Measurements from ENCODE around the gene DCUN1D2.
"Not testable (repeated sequence)": the region's sequence is repeated elsewhere in the genome, so short reads cannot be mapped to it uniquely, and the experiment has no call there.

DCUN1D2 gene

DNA sequence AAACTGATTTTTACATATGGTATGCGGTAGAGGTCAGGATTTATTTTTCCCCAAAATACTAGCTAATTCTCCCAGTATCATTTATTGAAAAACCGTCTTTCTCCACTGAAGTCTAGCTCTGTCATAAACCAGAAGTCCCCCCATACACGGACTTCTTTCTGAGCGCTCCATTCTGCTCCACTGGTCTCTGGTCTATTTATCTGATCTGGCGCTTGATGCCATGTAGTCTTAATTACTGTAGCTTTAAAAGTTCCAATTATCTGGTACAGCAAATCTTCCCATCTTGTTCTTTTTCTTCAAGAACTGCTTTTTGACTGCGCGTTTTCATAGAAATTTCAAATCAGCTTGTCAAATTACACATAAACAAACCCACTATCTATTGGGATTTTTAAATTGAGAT lies 13.7 kb downstream of the DCUN1D2 start:
- no peak for TF ChIP-seq CTCF (IDR thresholded peaks at IDR 0.05; ENCODE audit: insufficient read depth, low read length, missing control alignments)
- H3K4me3 ChIP-seq (ENCODE audit: low read depth, low read length): no peak overlapping the region
- ChIA-PET POLR2A (interaction anchor here (1.6 kb wide), 1 partner anchor 14 kb away, joined by 3 read pairs; the partner anchor contains the start of gene DCUN1D2), CTCF (interaction anchor here (1.0 kb wide), 1 partner anchor 12 kb away, joined by 3 read pairs; no protein-coding TSS in a partner anchor)
- no peak for DNase-seq (ENCODE audit: low read depth, low spot score)

DNA sequence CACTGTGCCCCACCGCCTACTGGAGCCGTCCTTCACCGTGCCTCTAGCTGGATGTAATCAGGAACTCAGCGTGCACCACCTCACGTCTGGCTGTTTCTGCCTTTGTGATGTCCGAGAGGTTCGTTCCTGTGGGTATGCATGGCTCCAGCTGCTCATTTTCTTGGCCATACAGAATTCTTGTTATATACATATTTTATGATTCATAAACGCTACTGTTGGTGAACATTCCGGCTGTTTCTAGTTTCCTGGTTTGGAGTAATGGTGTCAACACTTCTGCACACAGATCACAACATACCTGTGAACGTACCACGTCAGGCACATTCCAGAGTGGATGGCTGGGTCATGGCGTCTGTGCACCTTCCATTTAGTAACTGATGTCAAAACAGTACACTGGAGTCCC lies 14.6 kb downstream of the DCUN1D2 start:
- no peak for TF ChIP-seq CTCF (IDR thresholded peaks at IDR 0.05; ENCODE audit: insufficient read depth, low read length, missing control alignments)
- POLR2A ChIA-PET: no interaction called here
- CTCF ChIA-PET: no interaction called here
- no peak overlapping the region for H3K4me3 ChIP-seq (ENCODE audit: low read depth, low read length)
- DNase-seq (ENCODE audit: low read depth, low spot score): no peak

GRCh38 chr13:113475280-113475679 lies 15.2 kb downstream of the DCUN1D2 start:
- no peak for DNase-seq (ENCODE audit: low read depth, low spot score)
- no peak overlapping the region for H3K4me3 ChIP-seq (ENCODE audit: low read depth, low read length)
- no peak for TF ChIP-seq CTCF (IDR thresholded peaks at IDR 0.05; ENCODE audit: insufficient read depth, low read length, missing control alignments)
- CTCF ChIA-PET: interaction anchor here (1.0 kb wide), 1 partner anchor 13 kb away, joined by 3 read pairs; no protein-coding TSS in a partner anchor
- POLR2A ChIA-PET: no interaction called here

DNA sequence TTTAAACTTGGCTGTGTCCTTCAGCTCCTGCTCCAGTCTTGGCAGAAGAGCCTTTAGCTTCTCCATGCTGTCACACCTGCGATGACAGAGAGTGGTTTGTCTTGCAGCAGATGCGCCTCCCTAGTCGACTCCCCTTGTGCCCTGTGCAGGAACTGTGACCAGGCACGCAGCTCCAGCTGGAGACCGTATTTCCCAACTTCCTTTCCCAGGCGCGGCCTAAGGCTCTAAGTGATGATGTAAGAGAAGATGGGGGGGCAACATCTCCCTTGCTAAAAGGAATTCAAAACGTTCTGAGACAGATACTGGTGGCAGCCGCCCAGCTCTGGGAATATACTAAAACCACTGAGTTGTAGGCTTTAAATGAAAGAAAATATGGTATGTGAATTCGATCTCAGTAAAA lies 16.3 kb downstream of the DCUN1D2 start:
- H3K4me3 ChIP-seq (ENCODE audit: low read depth, low read length): no peak overlapping the region
- peak; percentile 31 for DNase-seq (ENCODE audit: low read depth, low spot score)
- POLR2A ChIA-PET: interaction anchor here (1.1 kb wide), 1 partner anchor 10 kb away, joined by 3 read pairs; no protein-coding TSS in a partner anchor
- CTCF ChIA-PET: interaction anchor here (1.0 kb wide), 1 partner anchor 14 kb away, joined by 3 read pairs; no protein-coding TSS in a partner anchor
- TF ChIP-seq CTCF (IDR thresholded peaks at IDR 0.05; ENCODE audit: insufficient read depth, low read length, missing control alignments): no peak

DNA sequence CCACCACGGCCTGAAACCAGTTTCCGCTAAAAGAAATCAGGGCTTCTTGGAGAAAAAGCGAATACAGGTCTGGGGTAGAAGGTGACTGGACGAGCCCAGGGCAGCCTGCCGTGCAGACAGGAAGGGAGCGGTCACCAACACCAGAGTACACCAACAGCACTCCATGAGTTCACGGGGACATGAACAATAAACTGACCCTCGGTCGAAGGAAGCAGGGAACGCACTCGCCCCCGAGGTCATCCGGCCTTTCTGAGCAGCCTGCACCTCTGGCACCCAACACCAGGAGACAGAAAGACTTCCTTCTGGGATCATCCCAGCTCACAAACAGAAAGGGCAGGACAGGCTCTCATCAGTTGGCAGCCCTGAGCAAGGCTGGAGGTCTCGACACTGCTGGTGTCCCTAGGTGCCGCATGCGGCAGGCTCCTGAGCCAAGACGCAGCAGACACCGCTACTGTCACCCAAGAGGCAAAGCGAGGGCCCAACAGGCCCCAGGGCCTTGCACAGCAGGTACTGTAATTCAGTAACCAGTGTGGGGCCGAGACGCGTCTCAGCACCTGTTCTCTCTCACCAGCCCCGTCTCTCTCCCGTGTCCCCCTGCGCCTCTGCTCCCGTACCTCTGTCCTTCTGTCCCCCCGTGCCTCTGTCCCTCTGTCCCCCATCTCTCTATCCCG lies 18.0 kb downstream of the DCUN1D2 start:
- no peak overlapping the region for H3K4me3 ChIP-seq (ENCODE audit: low read depth, low read length)
- no peak for DNase-seq (ENCODE audit: low read depth, low spot score)
- CTCF ChIA-PET: no interaction called here
- no peak for TF ChIP-seq CTCF (IDR thresholded peaks at IDR 0.05; ENCODE audit: insufficient read depth, low read length, missing control alignments)
- POLR2A ChIA-PET: no interaction called here

GRCh38 chr13:113471844-113472243 lies 18.7 kb downstream of the DCUN1D2 start:
- TF ChIP-seq CTCF (IDR thresholded peaks at IDR 0.05; ENCODE audit: insufficient read depth, low read length, missing control alignments): no peak
- ChIA-PET CTCF (no interaction called here), POLR2A (interaction anchor here (0.5 kb wide), 1 partner anchor 12 kb away, joined by 3 read pairs; no protein-coding TSS in a partner anchor)
- no peak overlapping the region for H3K4me3 ChIP-seq (ENCODE audit: low read depth, low read length)
- DNase-seq (ENCODE audit: low read depth, low spot score): no peak

DNA sequence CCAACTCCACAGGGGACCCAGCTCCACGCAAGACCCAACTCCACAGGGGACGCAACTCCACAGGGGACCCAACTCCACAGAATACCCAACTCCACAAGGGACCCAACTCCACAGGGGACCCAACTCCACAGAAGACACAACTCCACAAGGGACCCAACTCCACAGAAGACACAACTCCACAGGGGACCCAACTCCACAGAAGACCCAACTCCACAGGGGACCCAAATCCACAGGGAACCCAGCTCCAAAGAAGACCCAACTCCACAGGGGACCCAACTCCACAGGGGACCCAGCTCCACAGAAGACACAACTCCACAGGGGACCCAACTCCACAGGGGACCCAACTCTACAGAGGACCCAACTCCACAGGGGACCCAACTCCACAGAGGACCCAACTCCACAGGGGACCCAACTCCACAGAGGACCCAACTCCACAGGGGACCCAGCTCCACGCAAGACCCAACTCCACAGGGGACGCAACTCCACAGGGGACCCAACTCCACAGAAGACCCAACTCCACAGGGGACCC lies 19.8 kb downstream of the DCUN1D2 start:
- POLR2A ChIA-PET, CTCF ChIA-PET: not testable (repeated sequence)

More for the DNA sequence above, 19.8 kb downstream of the DCUN1D2 start:
- not testable (repeated sequence) for DNase-seq (ENCODE audit: low read depth, low spot score); H3K4me3 ChIP-seq (ENCODE audit: low read depth, low read length)
